ENCODE measurements around the gene GPBP1L1.
"Not testable (repeated sequence)": the region's sequence is repeated elsewhere in the genome, so short reads cannot be mapped to it uniquely, and the experiment has no call there.

Gene GPBP1L1

DNA sequence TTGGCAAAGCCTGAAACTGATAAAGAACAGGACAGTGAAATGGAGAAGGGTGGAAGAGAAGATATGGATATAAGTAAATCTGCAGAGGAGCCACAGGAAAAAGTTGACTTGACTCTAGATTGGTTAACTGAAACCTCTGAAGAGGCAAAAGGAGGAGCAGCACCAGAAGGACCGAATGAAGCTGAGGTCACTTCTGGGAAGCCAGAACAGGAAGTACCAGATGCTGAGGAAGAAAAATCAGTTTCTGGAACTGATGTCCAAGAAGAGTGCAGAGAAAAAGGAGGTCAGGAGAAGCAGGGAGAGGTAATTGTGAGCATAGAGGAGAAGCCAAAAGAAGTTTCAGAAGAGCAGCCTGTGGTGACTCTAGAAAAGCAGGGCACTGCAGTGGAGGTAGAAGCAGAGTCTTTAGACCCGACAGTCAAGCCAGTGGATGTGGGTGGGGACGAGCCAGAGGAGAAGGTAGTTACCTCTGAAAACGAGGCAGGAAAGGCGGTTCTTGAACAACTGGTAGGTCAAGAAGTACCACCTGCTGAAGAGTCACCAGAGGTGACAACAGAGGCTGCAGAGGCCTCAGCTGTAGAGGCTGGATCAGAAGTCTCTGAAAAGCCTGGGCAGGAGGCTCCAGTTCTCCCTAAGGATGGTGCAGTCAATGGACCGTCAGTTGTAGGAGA is 78.8 kb downstream of the GPBP1L1 start:
- no peak for DNase-seq (ENCODE audit: low read depth, low spot score)
- no peak overlapping the region for H3K27ac ChIP-seq

DNA sequence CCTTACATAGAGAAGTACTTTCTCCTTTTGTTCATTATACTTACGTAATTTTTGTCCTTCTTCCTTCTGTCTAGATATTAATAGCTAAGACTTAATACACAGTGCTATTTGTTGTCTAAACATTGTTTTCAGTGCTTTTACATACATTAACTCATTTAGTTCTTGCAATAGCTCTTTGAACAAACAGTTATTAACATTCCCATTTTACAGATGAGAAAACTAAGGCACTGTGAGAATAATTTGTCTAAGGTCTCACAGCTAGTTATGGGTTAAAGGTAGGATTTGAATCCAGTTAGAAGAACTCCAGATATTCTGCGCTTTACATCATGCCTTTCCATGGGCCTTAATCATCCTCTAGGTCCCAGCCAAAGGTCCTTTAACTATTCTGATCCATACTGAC is 82.1 kb downstream of the GPBP1L1 start:
- DNase-seq (ENCODE audit: low read depth, low spot score), result no peak
- no peak overlapping the region for H3K27ac ChIP-seq

DNA sequence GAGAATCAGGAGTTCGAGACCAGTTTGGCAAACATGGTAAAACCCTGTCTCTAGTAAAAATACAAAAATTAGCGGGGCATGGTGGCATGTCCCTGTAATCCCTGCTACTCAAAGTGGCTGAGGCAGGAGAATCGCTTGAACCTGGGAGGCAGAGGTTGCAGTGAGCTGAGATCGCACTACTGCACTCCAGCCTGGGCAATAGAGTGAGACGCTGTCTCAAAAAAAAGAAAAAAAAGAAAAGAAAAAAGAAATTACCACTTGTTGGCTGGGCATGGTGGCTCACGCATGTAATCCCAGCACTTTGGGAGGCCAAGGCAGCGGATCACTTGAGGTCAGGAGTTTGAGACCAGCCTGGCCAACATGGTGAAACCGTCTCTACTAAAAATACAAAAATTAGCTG is 89.6 kb downstream of the GPBP1L1 start:
- not testable (repeated sequence) for H3K27ac ChIP-seq; DNase-seq (ENCODE audit: low read depth, low spot score)

DNA sequence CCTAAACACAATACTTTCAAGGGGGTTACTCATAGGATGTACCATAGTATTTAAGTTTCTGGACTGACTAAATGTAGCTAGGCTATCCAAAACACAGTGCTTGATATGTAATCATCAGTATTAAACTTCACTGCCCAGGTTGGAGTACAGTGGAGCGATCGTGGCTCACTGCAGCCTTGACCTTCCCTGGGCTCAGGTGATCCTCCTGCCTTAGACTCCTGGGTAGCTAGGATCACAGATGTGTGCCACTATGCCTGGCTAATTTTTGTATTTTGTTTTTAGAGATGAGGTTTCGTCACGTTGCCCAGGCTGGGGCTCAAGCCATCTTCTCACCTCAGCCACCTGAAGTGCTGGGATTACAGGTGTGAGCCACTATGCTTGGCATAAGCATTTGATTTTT is 91.9 kb downstream of the GPBP1L1 start:
- H3K27ac ChIP-seq, result no peak overlapping the region
- DNase-seq (ENCODE audit: low read depth, low spot score), result no peak

DNA sequence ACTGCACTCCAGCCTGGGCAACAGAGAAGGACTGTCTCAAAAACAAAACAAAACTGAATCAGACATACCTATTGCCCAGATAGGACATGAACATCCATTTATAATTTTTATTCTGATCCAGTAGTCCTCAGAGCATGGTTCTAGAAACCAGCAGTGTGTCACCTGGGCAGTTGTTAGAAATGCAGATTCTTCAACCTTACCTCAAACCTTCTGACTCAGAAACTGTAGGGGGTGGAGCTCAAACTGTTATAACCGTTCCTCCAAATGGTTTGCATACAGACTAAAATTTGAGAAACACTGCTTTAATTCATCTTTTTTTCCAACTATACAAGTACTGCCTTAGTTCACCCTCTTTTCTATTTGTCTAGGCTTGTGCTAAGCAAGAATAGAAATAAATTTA is 96.5 kb downstream of the GPBP1L1 start:
- peak overlapping the region; percentile 34 for H3K27ac ChIP-seq
- no peak for DNase-seq (ENCODE audit: low read depth, low spot score)

DNA sequence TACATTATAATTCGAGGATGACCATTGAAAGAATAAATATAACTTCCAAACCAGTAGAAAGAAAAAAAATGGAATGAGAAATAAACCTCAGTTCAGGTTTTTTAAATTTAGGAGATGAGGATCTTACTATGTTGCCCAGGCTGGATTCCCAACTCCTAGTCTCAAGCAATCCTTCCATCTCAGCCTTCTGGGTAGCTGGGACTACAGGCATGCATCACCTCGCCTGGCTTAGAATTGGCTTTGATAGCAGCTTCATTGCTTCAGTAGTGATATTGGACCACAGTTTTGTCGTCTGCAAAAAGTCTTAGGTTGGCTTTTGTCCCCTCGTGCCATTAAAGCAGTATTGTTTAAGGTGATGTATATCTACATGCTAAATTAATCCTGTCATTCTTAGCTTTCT is 99.6 kb downstream of the GPBP1L1 start:
- DNase-seq (ENCODE audit: low read depth, low spot score), result no peak
- H3K27ac ChIP-seq, result no peak overlapping the region

DNA sequence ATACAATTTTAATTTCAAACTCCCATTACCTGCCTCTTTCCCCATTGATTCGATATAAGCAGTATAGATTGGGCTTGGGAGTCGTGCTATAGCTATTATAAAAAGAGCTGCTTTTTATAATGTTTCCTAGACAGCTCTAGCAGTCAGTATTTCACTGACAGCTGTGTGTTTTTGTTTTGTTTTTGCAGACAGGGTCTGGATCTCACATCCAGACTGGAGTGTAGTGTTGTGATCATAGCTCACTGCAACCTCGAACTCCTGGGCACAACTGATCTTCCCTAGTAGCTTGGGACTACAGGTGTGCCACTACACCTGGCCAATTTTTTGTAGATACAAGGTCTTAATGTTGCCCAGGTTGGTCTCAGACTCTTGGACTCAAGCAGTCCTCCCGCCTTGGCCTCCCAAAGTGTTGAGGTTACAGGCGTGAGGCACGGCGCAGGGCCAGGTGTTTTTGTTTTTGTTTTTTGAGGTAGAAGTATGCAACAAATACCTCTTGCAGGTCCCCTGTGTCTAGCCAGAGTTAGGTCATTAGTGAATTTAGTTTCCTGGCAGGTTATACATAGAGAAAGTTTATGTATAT is 100.7 kb downstream of the GPBP1L1 start:
- no peak overlapping the region for H3K27ac ChIP-seq
- no peak for DNase-seq (ENCODE audit: low read depth, low spot score)

DNA sequence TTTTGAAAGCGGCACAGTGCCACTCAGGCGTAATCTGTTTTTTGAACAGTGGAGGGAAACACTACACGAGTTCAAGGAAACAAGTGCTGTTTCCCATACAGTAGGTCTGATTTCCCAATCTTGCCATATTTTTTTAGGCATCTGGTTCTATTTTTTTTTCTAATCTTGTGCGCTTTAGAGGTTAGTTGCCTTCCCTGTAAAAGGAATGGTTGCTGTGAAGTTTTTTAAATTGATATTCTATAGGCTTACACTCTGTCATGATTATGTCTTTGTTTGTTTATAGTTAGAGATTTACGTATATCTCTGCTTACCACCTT is 101.3 kb downstream of the GPBP1L1 start:
- DNase-seq (ENCODE audit: low read depth, low spot score), result no peak
- no peak overlapping the region for H3K27ac ChIP-seq

DNA sequence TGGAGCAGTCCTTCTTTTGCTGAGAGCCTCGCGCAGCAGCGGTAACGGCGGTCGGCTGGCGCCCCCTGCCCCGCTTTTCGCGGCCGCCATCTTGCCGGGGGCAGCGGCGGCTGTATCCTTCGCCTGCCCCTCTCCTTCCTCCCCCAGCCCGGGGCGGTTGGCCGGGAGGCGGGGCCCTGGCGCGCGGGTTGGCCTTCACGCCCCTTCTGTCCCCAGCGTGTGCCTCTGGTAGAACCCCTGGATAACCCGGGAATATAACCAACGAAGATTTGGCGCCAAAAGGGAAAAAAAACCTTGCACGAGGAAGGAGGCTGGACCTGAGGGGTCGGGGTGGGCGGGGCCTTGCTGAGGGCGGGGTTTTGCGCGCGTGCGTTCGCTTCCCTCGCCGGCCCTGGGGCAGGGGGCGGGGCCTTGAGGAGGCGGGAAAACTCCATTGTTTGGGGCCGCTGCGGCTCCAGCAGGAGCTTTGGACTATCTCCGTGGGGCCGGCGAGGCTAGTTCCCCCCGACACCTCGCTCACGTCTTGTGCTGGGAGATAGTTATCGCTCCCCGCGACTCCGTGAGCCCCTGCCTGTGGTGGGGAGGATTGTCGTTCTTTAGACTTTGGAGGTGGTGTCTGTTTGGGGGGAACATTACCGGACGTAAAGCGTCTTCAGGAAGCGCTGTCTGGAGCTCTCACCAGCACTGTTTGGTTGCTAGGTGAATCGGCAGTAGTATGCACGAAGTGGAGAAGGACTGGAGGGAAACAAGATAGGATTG is 101.8 kb downstream of the GPBP1L1 start:
- peak overlapping the region; percentile 69 for H3K27ac ChIP-seq
- DNase-seq (ENCODE audit: low read depth, low spot score), result no peak

DNA sequence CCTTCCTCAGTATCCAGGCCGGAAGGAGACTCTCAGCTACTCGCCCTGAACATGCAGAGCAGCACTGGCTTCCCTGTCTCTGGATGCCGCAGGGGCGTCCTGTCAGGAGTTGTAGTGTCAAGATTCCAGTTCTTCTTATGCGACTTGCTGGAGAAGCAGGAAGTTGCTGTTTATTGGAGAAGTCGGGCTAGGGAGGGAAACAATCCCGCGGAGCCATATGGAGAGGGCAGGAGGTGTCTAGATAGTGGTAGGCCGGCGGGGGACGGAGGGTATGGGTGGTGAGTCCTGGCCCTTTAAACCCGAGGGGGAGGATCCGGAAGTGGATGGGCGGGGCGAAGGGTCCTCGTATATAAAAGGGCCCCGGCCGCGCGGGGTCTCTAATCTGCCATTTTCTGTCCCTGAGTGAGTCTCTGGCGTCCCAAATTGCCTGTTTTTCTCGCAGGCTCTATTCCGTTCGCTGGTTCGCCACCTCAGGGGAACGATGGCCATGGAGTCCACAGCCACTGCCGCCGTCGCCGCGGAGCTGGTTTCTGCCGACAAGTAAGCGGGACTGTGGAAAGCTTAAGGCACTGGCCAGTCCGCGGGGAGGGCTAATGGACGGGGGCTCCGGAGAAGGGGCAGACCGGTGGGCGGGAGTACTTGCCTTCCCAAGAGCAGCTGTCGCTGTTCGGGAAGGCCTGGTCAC is 102.5 kb downstream of the GPBP1L1 start, which contains the start of gene NASP:
TSS of gene NASP (plus strand) at position 376 of the 685 bp plus-strand sequence. CDS start at position 482, 106 bp downstream.
- peak within 1 kb of the TSS; percentile 69 for H3K27ac ChIP-seq
- no peak for DNase-seq (ENCODE audit: low read depth, low spot score)

DNA sequence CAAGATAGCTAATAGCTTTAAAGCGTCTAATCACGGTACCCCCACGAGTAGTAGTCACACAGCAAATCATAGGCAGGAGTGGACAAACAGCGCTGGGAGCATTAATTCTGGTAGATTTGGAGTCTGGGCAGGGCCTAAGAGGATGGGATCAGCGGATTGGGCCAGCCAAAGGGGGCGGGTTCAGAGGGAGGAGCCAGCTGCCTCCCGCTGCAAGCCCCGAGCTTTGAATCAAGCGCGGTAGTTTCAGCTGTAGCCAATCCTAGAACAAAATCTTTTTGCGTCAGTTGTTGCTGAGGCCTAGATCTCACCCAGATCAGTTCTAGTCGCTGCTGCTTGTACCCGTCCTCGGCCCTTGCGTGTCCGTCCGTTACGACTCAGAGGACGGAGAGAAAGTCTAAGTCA is 103.1 kb downstream of the GPBP1L1 start:
- peak; percentile 86 for DNase-seq (ENCODE audit: low read depth, low spot score)
- peak overlapping the region; percentile 69 for H3K27ac ChIP-seq
